ENCODE data around the gene ZNF425.
"Not testable (repeated sequence)": the region's sequence is repeated elsewhere in the genome, so short reads cannot be mapped to it uniquely, and the experiment has no call there.

ZNF425 gene

GRCh38 chr7:149130572-149131198, 4.6 kb upstream of the ZNF425 start:
- DNase-seq (ENCODE audit: low read depth) = no peak

- peak; percentile 44 for DNase-seq (ENCODE audit: low read depth)
Observed at GRCh38 chr7:149126662-149127266, 640 bp upstream of the ZNF425 start.

GRCh38 chr7:149125189-149125862, 798 bp downstream of the ZNF425 start:
- no peak for DNase-seq (ENCODE audit: low read depth)

GRCh38 chr7:149109969-149110368, 16.2 kb downstream of the ZNF425 start:
- DNase-seq (ENCODE audit: low read depth) = no peak

- no peak for DNase-seq (ENCODE audit: low read depth)
Observed at GRCh38 chr7:149104749-149105148, 21.4 kb downstream of the ZNF425 start.

- DNase-seq (ENCODE audit: low read depth) = no peak
Observed at GRCh38 chr7:149104214-149104613, 21.9 kb downstream of the ZNF425 start.

GRCh38 chr7:149103424-149103823, 22.7 kb downstream of the ZNF425 start:
- no peak for DNase-seq (ENCODE audit: low read depth)

GRCh38 chr7:149102666-149103065, 23.5 kb downstream of the ZNF425 start:
- DNase-seq (ENCODE audit: low read depth) = no peak

- no peak for DNase-seq (ENCODE audit: low read depth)
Observed at GRCh38 chr7:149100821-149101220, 25.3 kb downstream of the ZNF425 start.

- no peak for DNase-seq (ENCODE audit: low read depth)
Observed at GRCh38 chr7:149099058-149099457, 27.1 kb downstream of the ZNF425 start.

GRCh38 chr7:149097088-149097487, 29.0 kb downstream of the ZNF425 start:
- DNase-seq (ENCODE audit: low read depth) = no peak

GRCh38 chr7:149093228-149093627, 32.9 kb downstream of the ZNF425 start:
- DNase-seq (ENCODE audit: low read depth) = no peak

GRCh38 chr7:149092244-149092643, 33.9 kb downstream of the ZNF425 start:
- DNase-seq (ENCODE audit: low read depth) = not testable (repeated sequence)

- DNase-seq (ENCODE audit: low read depth) = peak; percentile 93
Observed at GRCh38 chr7:149090397-149091195, 35.5 kb downstream of the ZNF425 start, which contains the start of gene ZNF786. ZNF786 (minus strand) TSS chr7:149090718; CDS start chr7:149090640, 78 bp downstream.

GRCh38 chr7:149087376-149087775, 38.7 kb downstream of the ZNF425 start:
- DNase-seq (ENCODE audit: low read depth) = no peak

GRCh38 chr7:149085866-149086265, 40.3 kb downstream of the ZNF425 start:
- no peak for DNase-seq (ENCODE audit: low read depth)

GRCh38 chr7:149084407-149084806, 41.7 kb downstream of the ZNF425 start:
- no peak for DNase-seq (ENCODE audit: low read depth)

- no peak for DNase-seq (ENCODE audit: low read depth)
Observed at GRCh38 chr7:149081914-149082313, 44.2 kb downstream of the ZNF425 start.

- no peak for DNase-seq (ENCODE audit: low read depth)
Observed at GRCh38 chr7:149077594-149077993, 48.5 kb downstream of the ZNF425 start.

- DNase-seq (ENCODE audit: low read depth) = no peak
Observed at GRCh38 chr7:149075286-149075685, 50.8 kb downstream of the ZNF425 start.

GRCh38 chr7:149074116-149074885, 51.8 kb downstream of the ZNF425 start:
- no peak for DNase-seq (ENCODE audit: low read depth)

- no peak for DNase-seq (ENCODE audit: low read depth)
Observed at GRCh38 chr7:149072438-149072775, 53.7 kb downstream of the ZNF425 start.

Data from stimulated activated CD8-positive, alpha-beta memory T cell treated with anti-CD3 and anti-CD28 coated beads, Interleukin-4, amount 100 ng/mL, for 24 hours (primary cell).